GM12878 (cell line): ENCODE results near the gene DCN. TPM values are rescaled to one million over a fixed set of nuclear protein-coding genes. Genes with fewer than 3 reads are reported as not detected.

Experiments used
- ATAC-seq: fragments of 200-7000 bp; cut with Tn5 transposase; 3 replicates; pipeline ENCODE4 v1.9.1; 2020; ENCODE audit warnings: mild to moderate bottlenecking, moderate library complexity
- BruUV-seq: library from RNA; stranded (reverse); fragments of 400-500 nt; replicated peaks from 2 replicates; lab custom pipeline; 2021; lab: Mats Ljungman, UMichigan
- CTCF ChIA-PET: fragments of 300-600 bp; sonication (Branson Sonifier 250); formaldehyde crosslinking; extraction: SDS; loops from one replicate; lab custom pipeline; 2021; ENCODE audit warnings: inconsistent platforms; lab: Yijun Ruan, JAX
- POLR2A ChIA-PET: fragments of 350-600 bp; formaldehyde crosslinking; extraction: SDS; loops from one replicate; lab custom pipeline; 2021; ENCODE audit warnings: inconsistent platforms; lab: Charles Lee
- RAD21 ChIA-PET: fragments of 300-600 bp; sonication (Branson Sonifier 250); formaldehyde crosslinking; loops from one replicate; lab custom pipeline; 2023; ENCODE audit warnings: antibody characterized with exemption; ENCODE audit not compliant: unreplicated experiment; lab: Charles Lee
- SMC1A ChIA-PET: fragments of 300-600 bp; sonication (Branson Sonifier 250); formaldehyde crosslinking; loops from one replicate; lab custom pipeline; 2023; ENCODE audit not compliant: unreplicated experiment, uncharacterized antibody; lab: Charles Lee
- DNase-seq: peaks from one replicate; pipeline ENCODE4 v3.0.0-alpha.2; 2011; ENCODE audit warnings: low read depth, low spot score
- FAIRE-seq: peaks from 3 replicates; lab custom pipeline; 2011; peaks lifted over from hg19 to GRCh38; lab: Jason Lieb, UNC
- H2AFZ ChIP-seq: 2 replicates; pipeline ENCODE4 v1.6.0; 2011; ENCODE audit warnings: low read depth, low read length, control low read depth; ENCODE audit not compliant: control insufficient read depth
- H3K27ac ChIP-seq: 2 replicates; pipeline ENCODE4 v1.5.1; 2011; ENCODE audit warnings: control low read depth; ENCODE audit not compliant: control insufficient read depth, insufficient read depth
- H3K27me3 ChIP-seq, 2 experiments: replicated peaks in 1 of 2; 2 replicates each; pipeline versions ENCODE4 v1.6.0 to v1.6.1; 2011; ENCODE audit warnings: low read length in 1 of 2; ENCODE audit not compliant: control insufficient read depth in 2 of 2, insufficient read depth in 2 of 2
- H3K36me3 ChIP-seq, 2 experiments: 2 replicates each; pipeline ENCODE4 v1.5.1; 2011; ENCODE audit warnings: low read length in 1 of 2; ENCODE audit not compliant: control insufficient read depth in 2 of 2, insufficient read depth in 2 of 2
- H3K4me1 ChIP-seq: 2 replicates; pipeline ENCODE4 v1.6.1; 2011; ENCODE audit warnings: mild to moderate bottlenecking, low read length, moderate library complexity, mixed read lengths; ENCODE audit not compliant: control insufficient read depth, insufficient read depth
- H3K4me2 ChIP-seq: 2 replicates; pipeline ENCODE4 v1.6.0; 2011; ENCODE audit warnings: control low read depth; ENCODE audit not compliant: control insufficient read depth, insufficient read depth
- H3K4me3 ChIP-seq: fragments of 200-600 bp; sonication (generic); 2 replicates; pipeline ENCODE4 v1.5.1; 2016
- H3K79me2 ChIP-seq: 2 replicates; pipeline ENCODE4 v1.6.0; 2011; ENCODE audit warnings: low read length; ENCODE audit not compliant: control insufficient read depth, insufficient read depth
- H3K9ac ChIP-seq: 2 replicates; pipeline ENCODE4 v1.8.0; 2011; ENCODE audit warnings: low read length, control low read depth, mixed read lengths; ENCODE audit not compliant: control insufficient read depth, insufficient read depth
- H3K9me3 ChIP-seq: replicated peaks from 3 replicates; pipeline ENCODE4 v1.5.1; 2011; ENCODE audit warnings: mild to moderate bottlenecking, low read length; ENCODE audit not compliant: control insufficient read depth, insufficient read depth
- H4K20me1 ChIP-seq: 2 replicates; pipeline ENCODE4 v1.6.0; 2011; ENCODE audit not compliant: control insufficient read depth, insufficient read depth
- ATF2 ChIP-seq: IDR thresholded peaks from 2 replicates; pipeline ENCODE4 v1.6.1; 2012; ENCODE audit warnings: low read length, inconsistent platforms
- E2F4 ChIP-seq: IDR thresholded peaks from 2 replicates; pipeline ENCODE4 v1.6.1; 2012; ENCODE audit warnings: low read depth, low read length, improper control_type of control experiment
- EP300 ChIP-seq, 2 experiments: fragments of 150-350 bp in 1 of 2; IDR thresholded peaks; 2 replicates each; pipeline ENCODE4 v1.6.1; 2011 to 2012; ENCODE audit warnings: low read depth in 2 of 2, low read length in 2 of 2, borderline replicate concordance in 1 of 2, improper control_type of control experiment in 1 of 2, inconsistent platforms in 1 of 2; ENCODE audit not compliant: control insufficient read depth in 1 of 2
- NFYB ChIP-seq: IDR thresholded peaks from 2 replicates; pipeline ENCODE4 v1.6.1; 2011; ENCODE audit warnings: low read depth, mild to moderate bottlenecking, low read length, improper control_type of control experiment, moderate library complexity; ENCODE audit not compliant: insufficient read depth
- PRDM15 ChIP-seq: fragments of 450-650 bp; formaldehyde crosslinking; IDR thresholded peaks from 2 replicates; pipeline ENCODE4 v1.4.0; 2020; ENCODE audit warnings: mild to moderate bottlenecking, moderate library complexity
- RAD21 ChIP-seq: IDR thresholded peaks from 2 replicates; pipeline ENCODE4 v1.6.1; 2011; ENCODE audit warnings: mild to moderate bottlenecking, low read depth, low read length, moderate library complexity; ENCODE audit not compliant: insufficient read depth
- SRF ChIP-seq, 2 experiments: IDR thresholded peaks; 2 replicates each; pipeline ENCODE4 v1.6.1; 2011; ENCODE audit warnings: low read depth in 2 of 2, low read length in 2 of 2, mild to moderate bottlenecking in 1 of 2, moderate library complexity in 1 of 2
- ZBTB33 ChIP-seq: fragments of 450-650 bp; IDR thresholded peaks from 2 replicates; pipeline ENCODE4 v1.6.1; 2017; ENCODE audit warnings: mild to moderate bottlenecking
- ZBTB4 ChIP-seq: fragments of 450-650 bp; formaldehyde crosslinking; IDR thresholded peaks from 2 replicates; pipeline ENCODE4 v1.4.0; 2022; ENCODE audit warnings: mild to moderate bottlenecking, moderate library complexity
- WGBS: methylation state at CpG from one replicate; pipeline ENCODE4 v1.1.6; 2016; ENCODE audit warnings: low lambda C conversion rate; ENCODE audit not compliant: insufficient replicate concordance, insufficient coverage; ENCODE audit errors: missing lambda C conversion rate; 5-methylcytosine and 5-hydroxymethylcytosine counted together
- in situ Hi-C: fragments of 300-500 bp; cut with MboI; formaldehyde crosslinking; loops from 9 replicates; pipeline ENCODE4 v1.14.3; 2018; ENCODE audit warnings: mixed read lengths
- intact Hi-C: fragments of 100-400 bp; cut with micrococcal nuclease; formaldehyde crosslinking; loops from one replicate; pipeline ENCODE4 v1.14.2; 2022; ENCODE audit not compliant: unreplicated experiment
- polyA plus RNA-seq, 11 experiments: library from polyadenylated mRNA; depleted of rRNA in 4 of 11; unstranded in 6 of 11; stranded (reverse) in 5 of 11; fragments of >200 nt; fragmentation: Nextera tagmentation in 4 of 11; fragmentation: Illumina TruSeq in 1 of 11; extraction: Ambion mirVana in 4 of 11; extraction: Trizol in 1 of 11; gene quantifications; 1 replicate in 1 of 11; 2 replicates in 10 of 11; pipeline versions ENCODE4 v1.2.1 to v1.2.3, GENCODE V29; 2011 to 2016; ENCODE audit warnings: inconsistent platforms in 2 of 11, missing spikeins in 2 of 11, low read depth in 1 of 11
- total RNA-seq, 4 experiments: library from RNA; depleted of rRNA in 3 of 4; stranded (reverse); fragments of >200 nt in 3 of 4; fragmentation: Illumina TruSeq in 1 of 4; extraction: Trizol in 1 of 4; gene quantifications; 2 replicates each; pipeline versions ENCODE4 v1.2.1 to v1.2.3, GENCODE V29; 2013 to 2021

DCN gene
- total and polyA plus RNA-seq, 10 of the 15 experiments (the other 5 are each of a cell fraction or from before 2014, with no cell fraction given): 0.07 to 2.1 (median 0.75) TPM; not detected in 6

- Histone ChIP-seq H3K4me1 (no peaks in the 10 kb centered on the region), H3K9me3 (no peaks in the 10 kb centered on the region), H3K79me2 (no peaks in the 10 kb centered on the region), H2AFZ (no peak overlapping the region), H3K4me3 (no peak overlapping the region), H3K27me3 (no peaks in the 10 kb centered on the region), H3K36me3 (no peaks in the 10 kb centered on the region), H3K4me2 (no peak overlapping the region), H3K9ac (no peak overlapping the region), H3K27ac (no peak overlapping the region), H4K20me1 (no peaks in the 10 kb centered on the region)
- intact Hi-C loops: loop anchor here (5.0 kb wide), 1 partner anchor 214 kb away; no protein-coding TSS in a partner anchor
- ChIA-PET SMC1A (interaction anchor here (0.8 kb wide), 1 partner anchor 135 kb away, joined by 4 read pairs; no protein-coding TSS in a partner anchor), POLR2A (no interaction called here), RAD21 (no interaction called here), CTCF (interaction anchor here (6.3 kb wide), 1 partner anchor 135 kb away, joined by 88 read pairs; no protein-coding TSS in a partner anchor)
- ATAC-seq: no peak
- in situ Hi-C loops: no loop called here
- BruUV-seq: no TSS peak
- WGBS: 24% methylated on average over 6 of the region's 6 CpGs
- no peak for FAIRE-seq
- DNase-seq: no peak
- TF ChIP-seq SRF (IDR thresholded peaks at IDR 0.05; ENCODE audit: low read depth in 2 of 2, low read length in 2 of 2) (no peak), PRDM15 (CRISPR knock-in tag) (no peak), NFYB (no peak), EP300 (IDR thresholded peaks at IDR 0.05; ENCODE audit: borderline replicate concordance in 1 of 2, control insufficient read depth in 1 of 2, low read depth in 2 of 2, low read length in 2 of 2) (no peak), ATF2 (no peak), RAD21 (no peak), ZBTB4 (no peak), ZBTB33 (no peak), E2F4 (no peak)
Measured at GRCh38 chr12:91113621-91114020, 69.0 kb downstream of the DCN start.
